NCI-H187 treated with DMSO at 0.1 percent for 48 hours (cell line): ENCODE results near the gene MRPS6.
A peak's percentile ranks its signal among the peaks of the same experiment; 100 is the strongest.

Source experiments
- DNase-seq: peaks from one replicate; lab custom pipeline; 2025; lab: John Stamatoyannopoulos, UW

Gene MRPS6

DNA sequence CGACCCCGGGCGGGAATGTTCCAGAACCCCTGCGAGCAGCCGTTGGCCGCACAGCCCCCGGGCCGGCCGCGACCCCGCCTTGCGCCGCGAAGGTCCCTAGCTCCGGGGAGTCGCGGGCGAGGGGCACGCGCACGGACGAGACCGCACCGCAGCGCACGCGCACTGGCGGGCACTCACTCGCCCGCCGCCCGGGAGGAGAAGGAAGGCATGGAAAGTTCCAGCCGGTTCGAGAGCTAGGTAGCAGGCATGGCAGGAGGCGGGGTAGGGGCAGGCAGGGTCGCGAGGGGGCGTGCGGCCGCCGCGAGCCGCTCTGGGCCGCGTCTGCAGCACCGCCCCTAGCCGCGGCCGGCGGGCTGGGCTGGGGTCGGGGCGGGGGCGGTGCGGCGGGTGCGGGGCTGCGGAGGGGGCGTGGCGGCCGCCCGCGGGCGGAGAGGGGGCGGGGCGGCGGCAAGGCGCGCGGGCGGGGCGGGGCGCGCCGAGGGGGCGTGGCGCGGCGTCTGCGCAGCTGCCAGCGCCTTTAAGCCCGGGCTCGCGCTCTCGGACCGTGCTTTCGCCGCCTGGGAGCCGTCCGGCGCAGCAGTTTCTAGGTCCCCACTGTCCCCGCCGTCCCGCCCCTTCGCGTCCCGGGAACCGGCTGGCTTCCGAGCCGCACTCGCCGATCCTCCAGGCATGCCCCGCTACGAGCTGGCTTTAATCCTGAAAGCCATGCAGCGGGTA, at the start of gene MRPS6, which contains the start of gene SLC5A3:
Gene MRPS6, plus strand, starts transcription at position 547 of the 717 bp plus-strand sequence. Its CDS starts 123 bp downstream, at position 670.
Gene SLC5A3, plus strand, starts transcription at position 547 of the 717 bp plus-strand sequence. CDS start 21,621 bp downstream, outside the sequence.
- DNase-seq, result peak; percentile 35

DNA sequence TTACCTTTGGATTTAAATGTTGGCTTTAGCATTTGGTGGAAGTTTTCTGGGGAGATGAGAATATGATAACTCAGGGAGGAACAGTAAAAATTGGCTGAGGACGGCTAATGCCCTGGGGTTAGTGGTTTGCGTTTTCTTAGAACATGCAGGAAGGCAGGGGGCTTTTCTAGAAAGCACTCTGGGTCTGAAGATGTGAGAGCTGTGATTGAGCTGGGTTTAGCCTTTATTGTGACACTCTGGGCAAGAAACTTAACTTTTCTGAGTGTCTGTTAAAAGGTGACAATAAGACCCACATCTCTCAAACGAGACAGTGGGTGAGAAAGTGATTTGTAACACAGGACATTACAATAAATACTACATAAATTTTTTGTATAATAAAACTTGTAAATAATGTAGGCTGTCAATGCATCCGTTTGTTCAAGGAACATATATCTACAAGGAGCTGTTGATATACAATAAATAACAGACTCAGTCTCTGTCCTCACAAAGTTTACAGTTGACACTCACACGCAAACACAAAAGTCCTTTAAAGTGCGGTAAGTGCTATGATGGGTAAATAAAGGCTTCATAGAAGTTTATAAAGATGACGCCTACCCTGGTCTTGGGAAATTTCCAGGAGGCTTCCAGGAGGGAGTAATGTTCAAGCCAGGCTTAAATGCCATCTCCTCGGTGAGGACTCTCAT, 49.5 kb upstream of the MRPS6 start:
- no peak for DNase-seq

DNA sequence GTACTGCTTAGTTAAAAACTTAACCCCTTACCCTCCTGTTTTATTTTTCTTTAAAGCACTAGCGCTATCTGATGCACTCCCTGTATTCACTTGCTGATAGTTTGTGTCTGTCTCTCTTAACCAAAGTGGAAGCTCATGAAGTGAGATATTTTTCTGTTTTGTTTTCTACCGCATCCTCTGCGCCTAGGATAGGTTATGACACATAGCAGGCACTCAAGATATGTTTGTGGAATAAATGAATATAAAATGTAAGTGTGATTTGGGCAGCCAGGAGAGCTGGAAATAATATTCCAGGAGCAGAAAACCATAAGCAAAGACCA, 49.0 kb upstream of the MRPS6 start:
- no peak for DNase-seq

DNA sequence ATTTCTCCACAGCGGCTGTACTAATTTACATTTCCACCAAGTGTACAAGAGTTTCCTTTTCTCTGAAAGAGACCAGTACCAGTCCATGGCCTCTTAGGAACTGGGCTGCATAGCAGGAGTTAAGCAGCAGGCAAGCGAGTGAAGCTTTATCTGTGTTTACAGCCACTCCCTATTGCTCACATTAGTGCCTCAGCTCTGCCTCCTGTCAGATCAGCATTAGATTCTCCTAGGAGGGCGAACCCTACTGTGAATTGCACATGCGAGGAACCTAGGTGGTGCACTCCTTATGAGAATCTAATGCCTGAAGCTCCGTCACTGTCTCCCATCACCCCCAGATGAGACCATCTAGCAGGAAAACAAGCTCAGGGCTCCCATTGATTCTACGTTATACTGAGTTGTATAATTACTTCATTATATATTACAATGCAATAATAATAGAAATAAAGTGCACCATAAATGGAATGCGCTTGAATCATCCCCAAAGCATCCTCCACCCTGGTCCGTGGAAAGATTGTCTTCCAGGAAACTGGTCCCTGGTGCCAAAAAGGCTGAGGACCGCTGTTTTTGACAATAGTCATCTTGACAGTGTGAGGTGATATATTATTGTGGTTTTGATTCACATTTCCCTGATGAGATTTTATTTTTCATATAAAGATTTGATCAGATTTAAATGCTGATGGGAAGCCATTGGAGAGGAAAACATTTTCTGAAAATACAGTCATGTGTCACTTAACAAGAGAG, 45.5 kb upstream of the MRPS6 start:
- no peak for DNase-seq

DNA sequence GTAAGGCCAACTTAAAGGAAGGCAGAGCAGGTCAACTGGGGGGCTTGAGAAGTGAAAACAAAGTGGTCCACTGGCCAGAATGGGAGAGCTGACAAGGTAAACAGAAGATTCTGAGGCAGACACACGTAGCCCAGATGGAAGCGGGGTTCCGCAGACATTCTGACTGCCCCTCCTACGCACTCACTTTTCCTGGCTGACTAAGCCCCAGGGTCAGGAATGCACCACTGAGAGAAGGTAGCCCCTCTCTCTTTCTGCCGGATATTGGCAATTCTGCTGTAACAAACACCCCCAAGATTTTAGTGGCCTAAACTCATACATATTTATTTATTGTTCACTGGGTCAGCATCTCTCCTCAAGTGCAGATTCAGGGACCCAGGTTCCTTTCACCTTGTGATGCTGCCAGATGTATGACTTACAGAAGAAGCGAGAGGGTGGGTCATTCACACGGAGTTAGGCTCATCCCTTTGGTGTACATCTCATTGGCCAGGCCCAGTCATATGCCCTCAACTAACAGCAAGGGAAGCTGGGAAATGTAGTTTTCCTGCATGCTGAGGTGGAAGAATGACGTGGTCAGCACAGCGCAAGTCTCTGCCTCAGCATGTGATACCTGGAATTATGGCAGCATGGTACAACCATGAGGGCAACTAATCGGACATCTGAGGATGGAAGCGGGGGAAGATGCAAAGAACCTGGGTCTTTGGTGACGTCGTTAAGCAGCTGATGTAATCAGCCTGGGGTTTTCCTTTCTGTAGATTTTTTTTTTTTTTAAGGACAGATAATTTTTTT, 43.4 kb upstream of the MRPS6 start:
- DNase-seq, result no peak

DNA sequence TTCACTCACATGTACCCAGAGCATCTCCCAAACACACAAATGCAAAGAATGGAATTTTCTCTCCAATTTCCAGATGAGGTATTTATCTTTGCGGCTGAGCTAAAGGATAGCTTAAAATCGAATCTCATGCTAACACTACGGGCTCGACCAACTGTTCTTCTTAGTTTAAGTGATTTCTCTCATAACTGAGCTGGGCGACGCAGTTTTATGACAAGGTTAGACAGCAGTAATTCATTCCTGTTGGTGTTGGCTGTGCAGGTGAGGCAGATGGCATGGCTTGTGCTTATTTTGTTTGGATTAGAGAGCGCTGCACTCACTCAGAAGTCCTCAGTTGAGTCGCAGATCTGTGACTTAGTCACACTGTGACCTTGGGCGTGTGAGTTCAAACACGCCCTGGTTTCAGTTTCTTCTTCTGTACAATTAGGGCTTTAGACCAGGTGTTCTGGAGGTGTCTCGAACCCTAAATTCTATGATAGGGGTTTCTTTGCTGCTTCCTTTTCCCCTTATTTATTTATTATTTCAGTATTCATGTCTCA, 41.5 kb upstream of the MRPS6 start:
- no peak for DNase-seq

DNA sequence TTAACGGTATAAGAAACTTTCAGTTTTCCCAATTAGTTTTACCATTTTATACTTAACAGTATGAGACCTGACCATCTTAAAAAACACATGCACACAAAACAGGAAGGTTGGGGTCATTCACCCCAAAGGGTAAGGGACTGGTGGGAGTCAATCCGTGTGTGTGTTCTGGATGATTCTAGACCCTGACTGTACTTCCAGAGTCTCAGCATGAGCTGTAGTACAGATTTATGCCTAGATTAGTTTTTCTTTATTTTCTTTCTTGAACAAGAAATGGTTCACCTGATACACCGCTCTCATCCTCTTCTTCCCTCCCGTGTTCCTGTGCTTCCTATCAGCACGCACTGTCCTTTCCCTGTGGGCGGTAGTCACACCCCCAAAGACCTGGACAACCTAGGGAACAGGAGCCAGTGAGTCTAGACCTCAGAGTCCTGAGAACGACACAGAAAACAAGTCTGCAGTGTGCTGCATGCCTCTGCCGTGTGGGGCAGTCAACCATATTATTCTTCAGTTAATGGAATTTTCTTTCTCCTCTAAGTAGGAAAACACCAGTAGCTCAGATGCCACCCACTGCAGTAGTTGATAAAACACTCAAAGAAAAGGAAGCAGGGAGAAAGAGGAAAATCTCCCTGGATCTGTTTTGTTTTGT, 38.9 kb upstream of the MRPS6 start:
- no peak for DNase-seq

DNA sequence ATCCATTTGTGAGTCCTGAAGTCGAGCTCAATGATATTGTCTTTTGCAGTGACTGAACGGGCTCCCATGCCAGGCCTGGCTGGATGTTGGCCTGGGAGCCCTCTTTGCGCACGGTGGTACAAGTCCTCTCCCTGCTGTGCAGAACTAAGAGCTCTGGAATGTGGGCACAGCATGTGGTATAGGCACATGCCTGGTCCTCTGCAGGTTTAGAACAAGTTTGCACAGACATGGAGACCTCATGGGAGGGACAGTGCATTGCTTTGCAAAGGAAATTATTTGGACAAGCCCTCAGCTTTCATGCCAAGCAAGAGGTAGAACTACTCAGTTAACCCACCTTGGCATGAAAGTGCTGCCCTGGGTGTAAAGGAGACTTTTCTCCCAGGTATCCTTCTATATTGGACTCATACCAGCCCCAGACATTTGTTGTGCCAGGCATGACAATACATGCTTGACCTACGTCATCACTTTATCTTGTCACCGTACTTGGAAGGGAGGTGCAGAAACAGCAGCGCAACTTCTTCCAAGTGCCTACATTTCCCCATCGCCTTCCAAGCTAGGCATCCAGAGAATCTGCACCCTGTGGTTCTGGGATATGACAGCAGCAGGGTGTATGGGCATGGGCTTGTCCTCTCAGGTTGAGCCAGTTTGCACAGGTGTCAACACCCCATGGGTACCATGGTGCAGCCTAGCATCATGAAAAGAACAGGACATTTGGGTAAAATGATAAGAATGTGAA, 37.6 kb upstream of the MRPS6 start:
- DNase-seq, result no peak

DNA sequence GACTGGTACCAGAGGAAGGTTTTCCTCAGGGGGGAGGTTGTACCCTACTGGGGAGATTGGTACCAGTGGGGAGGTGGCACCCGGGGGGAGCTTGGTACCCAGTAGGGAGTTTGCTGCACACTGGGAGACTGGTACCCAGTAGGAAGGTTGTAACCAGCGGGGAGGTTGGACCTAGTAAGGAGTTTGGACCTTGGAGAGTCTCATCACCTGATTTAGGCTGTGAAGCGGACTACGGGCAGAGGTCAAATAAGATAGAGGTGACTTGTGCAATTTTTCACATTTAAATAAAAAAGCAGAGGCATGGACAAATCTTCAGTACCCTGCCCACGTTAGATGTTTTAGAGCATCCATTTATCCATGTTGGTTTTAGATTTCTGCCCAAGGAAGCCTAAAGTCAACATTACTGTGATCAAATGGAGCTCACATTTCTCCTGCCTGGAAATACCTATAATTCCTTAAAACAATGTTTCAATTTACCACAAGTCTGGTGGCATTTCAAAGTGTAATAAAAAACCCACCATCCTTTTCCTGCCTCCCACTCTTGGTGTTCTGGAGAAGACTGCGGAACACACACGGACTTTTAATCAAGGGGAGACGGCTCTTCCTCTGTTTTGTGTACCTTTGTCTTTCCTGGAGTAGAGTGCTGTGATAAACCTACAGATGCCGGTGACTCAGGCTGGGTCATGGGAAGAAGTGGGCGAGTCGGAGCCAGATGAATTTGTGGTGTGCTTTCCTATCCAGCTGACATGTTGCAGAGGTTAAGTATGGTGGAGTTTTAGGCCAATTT, 36.2 kb upstream of the MRPS6 start:
- no peak for DNase-seq

DNA sequence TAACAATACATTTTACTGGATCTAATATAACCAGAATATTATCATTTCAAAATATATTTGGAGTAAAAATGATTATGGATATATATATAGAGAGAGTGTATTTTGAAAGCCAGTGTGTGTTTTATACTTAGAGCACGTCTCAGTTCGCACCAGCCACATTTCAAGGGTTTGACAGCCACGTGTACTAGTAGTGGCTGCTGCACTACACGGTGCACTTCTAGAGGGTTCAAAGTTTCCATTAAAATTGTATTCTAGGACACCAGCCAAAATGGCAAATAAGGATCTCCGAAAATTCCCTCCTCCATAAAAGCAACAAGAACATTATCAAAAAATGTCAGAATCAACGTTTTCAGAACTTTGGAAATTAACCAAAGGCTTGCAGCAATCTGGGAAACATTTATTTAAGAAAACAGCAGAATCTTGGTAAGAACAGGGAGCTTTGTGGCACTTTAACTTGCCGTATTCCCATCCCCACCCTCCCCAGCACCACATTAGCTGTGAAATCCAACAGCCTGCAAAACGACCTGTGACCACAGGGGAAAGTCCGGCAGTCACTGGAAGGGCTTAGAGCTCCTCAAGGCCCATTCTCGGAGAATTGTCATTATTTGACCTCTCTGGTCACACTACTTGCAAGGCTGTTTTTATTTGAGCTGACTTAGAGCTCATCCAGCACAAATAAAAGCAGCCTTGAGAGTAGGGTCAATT, 33.5 kb upstream of the MRPS6 start:
- no peak for DNase-seq

DNA sequence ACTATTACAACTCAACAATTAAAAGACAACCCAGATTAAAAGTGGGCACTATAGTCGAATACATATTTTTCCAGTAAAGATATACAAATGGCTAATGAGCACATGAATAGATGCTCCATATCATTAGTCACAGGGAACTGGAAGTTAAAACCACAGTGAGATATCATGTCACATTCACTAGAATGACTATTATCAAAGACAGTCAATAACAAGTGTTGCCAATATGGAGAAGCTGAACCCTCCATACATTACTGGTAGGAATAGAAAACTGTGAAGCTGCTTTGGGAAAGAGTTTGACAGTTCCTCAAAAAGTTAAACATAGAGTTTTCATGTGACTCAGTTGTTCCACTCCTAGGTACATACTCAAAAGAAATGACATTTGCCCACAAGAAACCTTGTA, 30.6 kb upstream of the MRPS6 start:
- DNase-seq, result no peak

DNA sequence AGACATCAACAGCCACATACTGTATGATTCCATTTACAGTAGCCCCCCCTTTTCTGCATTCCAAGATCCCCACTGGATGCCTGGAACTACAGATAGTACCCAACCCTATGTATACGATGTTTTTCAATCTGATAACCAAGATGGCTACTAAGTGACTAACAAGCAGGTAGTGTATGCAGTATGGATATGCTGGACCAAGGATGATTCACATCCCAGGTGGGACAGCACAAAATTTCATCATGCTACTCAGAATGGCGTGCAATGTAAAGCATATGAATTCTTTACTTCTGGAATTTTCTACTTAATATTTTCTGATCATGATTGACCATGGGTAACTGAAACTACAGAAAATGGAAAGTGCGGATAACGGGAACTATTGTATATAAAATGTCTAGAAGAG, 30.0 kb upstream of the MRPS6 start:
- DNase-seq, result no peak

DNA sequence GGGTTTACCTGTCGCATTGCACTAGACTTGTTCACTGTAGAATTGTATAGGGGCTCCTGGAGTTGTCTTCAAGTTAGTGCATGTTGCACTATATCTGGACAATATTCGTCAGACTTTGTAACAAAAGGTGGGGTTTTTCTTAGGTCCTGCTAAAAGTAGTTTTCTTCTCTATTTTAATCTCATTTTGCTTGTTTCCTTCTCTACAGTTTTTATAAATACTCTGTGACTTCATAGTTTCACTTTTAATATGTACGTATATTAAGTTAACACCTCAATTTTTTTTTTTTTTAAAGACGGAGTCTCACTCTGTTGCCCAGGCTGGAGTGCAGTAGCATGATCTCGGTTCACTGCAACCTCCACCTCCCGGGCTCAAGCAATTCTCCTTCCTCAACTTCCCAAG, 26.5 kb upstream of the MRPS6 start:
- DNase-seq, result no peak

DNA sequence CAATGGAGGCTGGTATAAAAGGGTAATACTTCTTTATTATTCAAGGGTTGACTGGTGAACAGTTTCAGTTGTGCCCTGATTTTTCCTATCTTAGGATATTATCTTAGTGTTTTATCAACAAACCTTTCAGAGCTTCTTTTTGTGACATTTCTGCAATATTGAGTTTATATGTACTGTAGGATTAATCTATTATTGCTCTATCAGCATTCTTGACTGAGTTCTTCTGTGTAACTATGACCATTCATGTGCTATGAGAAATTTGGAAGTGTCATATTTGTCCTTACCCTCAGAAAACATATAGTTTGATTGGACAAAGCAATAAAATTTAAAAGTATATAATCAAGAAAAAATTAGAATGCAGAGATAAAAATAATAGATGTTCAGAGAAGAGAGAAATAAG, 25.5 kb upstream of the MRPS6 start:
- no peak for DNase-seq

DNA sequence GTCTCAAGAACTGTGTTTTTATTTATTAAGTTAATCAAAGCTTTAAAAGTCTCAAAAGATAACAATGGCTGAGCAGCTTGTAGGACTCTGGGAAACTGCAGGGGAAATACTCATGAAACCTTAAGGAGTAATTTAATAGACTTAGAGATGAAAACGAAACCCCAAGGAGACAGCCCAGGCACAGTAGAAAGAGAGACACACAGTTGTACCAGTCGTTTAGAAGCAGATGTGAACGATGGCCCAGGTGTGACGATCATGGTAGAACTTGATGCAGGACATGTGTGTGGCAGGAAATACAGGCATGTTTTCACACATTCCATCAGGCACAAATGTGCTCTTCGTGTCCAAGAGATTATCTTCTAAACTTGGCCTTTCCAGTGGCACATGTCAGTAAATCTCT, 21.2 kb upstream of the MRPS6 start:
- no peak for DNase-seq

DNA sequence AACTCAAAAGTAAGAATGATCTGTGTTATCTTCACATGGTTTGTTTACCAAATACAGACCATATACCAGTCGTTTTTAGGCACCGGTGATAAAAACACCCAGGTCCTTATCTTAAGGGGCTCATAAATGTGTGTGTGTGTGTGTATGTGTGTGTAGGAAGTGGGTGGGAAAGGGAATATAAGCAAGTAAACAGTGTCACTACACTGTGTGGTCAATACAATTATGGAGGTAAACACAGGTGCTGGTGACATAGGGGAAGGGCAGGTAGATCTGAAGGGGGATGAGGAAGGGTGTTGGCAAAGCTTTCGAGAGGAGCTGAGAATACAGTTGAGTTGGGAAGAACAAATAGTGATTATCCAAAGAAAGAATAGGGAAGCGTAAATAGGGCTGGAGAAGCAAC, 19.1 kb upstream of the MRPS6 start:
- no peak for DNase-seq

DNA sequence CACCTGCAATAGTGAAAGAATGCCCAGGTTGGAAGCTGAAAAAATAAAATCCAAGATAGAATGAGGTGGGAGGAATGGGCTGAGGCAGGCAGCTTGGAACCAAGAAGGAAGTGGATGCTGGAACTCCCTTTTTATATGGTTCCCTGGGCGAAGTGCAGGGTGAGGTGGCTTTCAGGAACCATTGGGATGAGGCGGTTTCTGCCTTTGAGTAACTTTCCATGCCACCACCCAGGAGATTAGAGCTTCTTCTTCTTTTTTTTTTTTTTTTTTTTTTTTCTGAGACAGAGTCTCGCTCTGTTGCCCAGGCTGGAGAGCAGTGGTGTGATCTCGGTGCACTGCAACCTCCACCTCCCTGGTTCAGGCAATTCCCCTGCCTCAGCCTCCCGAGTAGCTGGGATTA, 17.8 kb upstream of the MRPS6 start:
- DNase-seq, result no peak

DNA sequence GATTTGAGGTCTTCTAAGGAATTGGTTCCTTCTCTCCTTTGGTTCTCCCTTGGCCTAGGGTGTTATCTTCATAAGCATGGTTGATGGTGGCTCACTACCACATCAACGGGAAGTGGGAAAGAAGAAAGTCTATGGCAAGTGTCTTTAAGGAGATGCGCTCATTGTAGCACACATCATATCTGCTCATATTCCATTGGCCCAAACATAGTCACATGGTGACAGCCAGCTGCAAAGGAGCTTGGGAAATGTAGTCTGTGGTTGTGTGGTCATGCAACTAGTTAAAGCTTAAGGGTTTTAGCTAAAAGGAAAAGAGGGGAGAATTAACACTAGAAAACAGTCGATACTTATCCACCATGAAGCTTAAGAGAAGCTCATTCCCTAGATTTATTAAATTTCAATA, 11.4 kb upstream of the MRPS6 start:
- no peak for DNase-seq

DNA sequence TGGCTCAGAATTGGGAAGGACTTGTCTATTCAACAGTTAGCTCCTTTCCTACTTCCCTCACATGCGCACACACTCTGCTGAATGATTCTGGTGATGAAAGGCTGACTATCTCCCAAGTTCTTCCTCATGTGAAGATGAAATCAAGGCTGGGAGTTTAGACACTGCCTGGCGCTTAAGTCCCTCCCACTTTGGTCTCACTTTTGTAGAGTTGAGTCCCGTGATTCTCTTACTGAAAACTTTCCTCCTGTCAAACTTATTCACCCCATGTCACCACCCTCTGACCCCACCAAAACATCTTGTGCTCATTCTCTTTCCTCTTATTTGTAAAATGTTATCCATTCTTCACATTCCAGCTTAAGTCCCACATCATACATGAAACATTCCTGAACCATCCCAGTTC, 8.4 kb upstream of the MRPS6 start:
- no peak for DNase-seq
